ENCODE measurements around the gene SPNS2. TPM values are rescaled to one million over a fixed set of nuclear protein-coding genes. Genes with fewer than 3 reads are reported as not detected.

SPNS2 gene
- total and polyA plus RNA-seq, 2 of the 8 experiments (the other 6 are each of a cell fraction or from before 2014, with no cell fraction given) = 1.2 to 1.5 TPM

GRCh38 chr17:4479982-4480751 lies 18.5 kb upstream of the SPNS2 start:
- Histone ChIP-seq H3K4me1 (replicated peaks in 1 of 4; ENCODE audit: control insufficient read depth in 3 of 4, insufficient read depth in 4 of 4, low read length in 3 of 4) (peaks cover 0 to 13% (median 6%) of the 10 kb centered on the region in 4 experiments; a peak in 4 of 7 replicates), H3K56ac (replicated peaks; ENCODE audit: insufficient read length, low read depth, low read length) (no peak overlapping the region)

More at GRCh38 chr17:4479982-4480751, 18.5 kb upstream of the SPNS2 start:
- Histone ChIP-seq H2BK120ac (replicated peaks; ENCODE audit: low read depth, low read length) (no peak overlapping the region), H3K9me3 (ENCODE audit: insufficient read depth in 2 of 2, low read depth in 1 of 2, low read length in 1 of 2) (no peaks in the 10 kb centered on the region), H3K18ac (ENCODE audit: extremely low read depth, low read length) (no peak overlapping the region), H3K23ac (ENCODE audit: insufficient read length) (no peak overlapping the region), H2BK12ac (ENCODE audit: low read depth, low read length) (no peak overlapping the region), H2BK20ac (ENCODE audit: low read length) (no peak overlapping the region), H3K79me2 (ENCODE audit: control insufficient read depth in 1 of 2, insufficient read depth in 2 of 2, low read length in 2 of 2) (no peaks in the 10 kb centered on the region), H2AFZ (ENCODE audit: low read length) (no peak overlapping the region), H3K4me3 (ENCODE audit: extremely low read depth in 1 of 4, insufficient read depth in 2 of 4, low read depth in 3 of 4, low read length in 4 of 4) (no peak overlapping the region), H3K36me3 (ENCODE audit: control insufficient read depth in 2 of 4, insufficient read depth in 4 of 4, low read length in 3 of 4) (no peaks in the 10 kb centered on the region), H4K5ac (ENCODE audit: insufficient read length, low read depth, low read length) (no peak overlapping the region), H4K20me1 (replicated peaks in 1 of 2; ENCODE audit: control insufficient read depth in 1 of 2, insufficient read depth in 2 of 2, low read length in 2 of 2) (no peaks in the 10 kb centered on the region), H3K27me3 (replicated peaks in 1 of 4; ENCODE audit: control insufficient read depth in 3 of 4, extremely low read depth in 1 of 4, insufficient read depth in 3 of 4, low read length in 3 of 4) (no peaks in the 10 kb centered on the region), H3K23me2 (ENCODE audit: low read depth, low read length) (no peaks in the 10 kb centered on the region), H4K8ac (ENCODE audit: extremely low read depth, insufficient read depth, low read length) (0 out of 2 replicates have a peak overlapping the region, but pooled peaks have one; percentile 63), H3K9ac (replicated peaks in 1 of 4; ENCODE audit: extremely low read depth in 1 of 4, low read depth in 3 of 4, low read length in 3 of 4) (no peak overlapping the region), H4K91ac (replicated peaks; ENCODE audit: insufficient read length, low read length) (no peak overlapping the region), H2AK5ac (ENCODE audit: low read depth, low read length) (no peak overlapping the region), H3K4me2 (ENCODE audit: insufficient read depth in 1 of 2, low read depth in 2 of 2, low read length in 2 of 2) (no peak overlapping the region), H3K27ac (ENCODE audit: low read depth, low read length) (no peak overlapping the region), H3K14ac (ENCODE audit: insufficient read length) (no peak overlapping the region), H3K4ac (replicated peaks; ENCODE audit: insufficient read length, low read depth, low read length) (peak overlapping the region; percentile 33), H2BK5ac (ENCODE audit: low read depth, low read length) (no peak overlapping the region), H2BK15ac (ENCODE audit: low read length) (no peak overlapping the region), H3K79me1 (ENCODE audit: low read depth, low read length) (no peaks in the 10 kb centered on the region)
- CTCF ChIA-PET (ENCODE audit: partially characterized antibody) = no interaction called here
- no peak for DNase-seq (ENCODE audit: low read depth in 1 of 2, low spot score in 2 of 2)
- FAIRE-seq = no peak
- 82% methylated on average over 11 of the region's 13 CpGs; no CpG with 5 or more reads in 1 of the 2 experiments for WGBS, 2 experiments (ENCODE audit: extremely low coverage in 1 of 2, insufficient coverage in 1 of 2, insufficient read length in 1 of 2, insufficient replicate concordance in 2 of 2, low coverage in 1 of 2, low lambda C conversion rate in 2 of 2, missing lambda C conversion rate in 1 of 2)
- POLR2A ChIA-PET (ENCODE audit: partially characterized antibody) = interaction anchor here (2.6 kb wide), 1 partner anchor 20 kb away, joined by 7 read pairs; no protein-coding TSS in a partner anchor
- TF ChIP-seq MAFK (IDR thresholded peaks at IDR 0.05; ENCODE audit: low read depth, low read length) (no peak), JUN (IDR thresholded peaks at IDR 0.05; ENCODE audit: low read depth, low read length) (no peak), KDM5A (IDR thresholded peaks at IDR 0.05; ENCODE audit: low read length) (no peak), ZNF274 (IDR thresholded peaks at IDR 0.05; ENCODE audit: borderline replicate concordance, extremely low read depth, low read length) (no peak), BCL11A (IDR thresholded peaks at IDR 0.05; ENCODE audit: low read depth in 2 of 2, low read length in 2 of 2) (no peak), CREB1 (IDR thresholded peaks at IDR 0.05) (no peak), TAF1 (IDR thresholded peaks at IDR 0.05; ENCODE audit: low read depth, low read length) (no peak), GTF2F1 (IDR thresholded peaks at IDR 0.05; ENCODE audit: borderline replicate concordance, low read depth, low read length) (no peak), EZH2 (IDR thresholded peaks at IDR 0.05; ENCODE audit: low read depth, low read length, severe bottlenecking) (no peak), POU5F1 (IDR thresholded peaks at IDR 0.05; ENCODE audit: low read depth, low read length) (no peak), SP2 (IDR thresholded peaks at IDR 0.05; ENCODE audit: low read length) (no peak), YY1 (IDR thresholded peaks at IDR 0.05; ENCODE audit: low read depth, low read length) (no peak), TEAD4 (IDR thresholded peaks at IDR 0.05; ENCODE audit: low read depth, low read length) (no peak), JUND (IDR thresholded peaks at IDR 0.05; ENCODE audit: low read length) (no peak), NRF1 (IDR thresholded peaks at IDR 0.05; ENCODE audit: low read depth, low read length) (no peak)
